ENCODE results near the gene SMPX.

SMPX gene

GRCh38 chrX:21656587-21657317, 101.2 kb downstream of the SMPX start:
- DNase-seq: no peak
